A549 treated with CpdA at 1 μM for 4 hours (cell line): Measurements from ENCODE around the gene CNPY1. TPM values are rescaled to one million over a fixed set of nuclear protein-coding genes. Genes with fewer than 3 reads are reported as not detected.

ENCODE experiments used
- total RNA-seq: library from RNA; stranded (reverse); fragments of 200-300 nt; extraction: Qiagen RNA extraction; gene quantifications from 5 replicates; pipeline ENCODE4 v1.2.3, GENCODE V29; 2022; ENCODE audit warnings: low read depth

The CNPY1 gene
- total RNA-seq, result not detected in 5 replicates

DNA sequence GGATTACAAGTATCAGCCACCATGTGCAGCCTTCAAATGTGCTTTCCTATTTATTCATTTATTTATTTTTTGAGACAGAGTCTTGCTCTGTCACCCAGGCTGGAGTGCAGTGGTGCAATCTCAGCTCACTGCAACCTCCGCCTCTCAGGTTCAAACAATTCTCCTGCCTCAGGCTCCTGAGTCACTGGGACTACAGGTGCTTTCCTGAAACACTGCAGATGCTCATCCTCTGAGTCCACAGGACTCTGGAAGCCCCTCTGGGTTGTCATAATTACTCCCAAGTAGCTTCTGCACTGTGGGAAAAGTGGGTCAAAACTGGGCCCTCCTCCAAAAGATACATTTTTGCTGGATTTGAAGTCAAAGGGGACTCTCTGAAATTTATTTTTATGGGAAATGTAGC is at the start of gene CNPY1:
CNPY1 (minus strand) TSS at position 111 of the 400 bp plus-strand sequence. CDS start 630 bp downstream, outside the sequence.

DNA sequence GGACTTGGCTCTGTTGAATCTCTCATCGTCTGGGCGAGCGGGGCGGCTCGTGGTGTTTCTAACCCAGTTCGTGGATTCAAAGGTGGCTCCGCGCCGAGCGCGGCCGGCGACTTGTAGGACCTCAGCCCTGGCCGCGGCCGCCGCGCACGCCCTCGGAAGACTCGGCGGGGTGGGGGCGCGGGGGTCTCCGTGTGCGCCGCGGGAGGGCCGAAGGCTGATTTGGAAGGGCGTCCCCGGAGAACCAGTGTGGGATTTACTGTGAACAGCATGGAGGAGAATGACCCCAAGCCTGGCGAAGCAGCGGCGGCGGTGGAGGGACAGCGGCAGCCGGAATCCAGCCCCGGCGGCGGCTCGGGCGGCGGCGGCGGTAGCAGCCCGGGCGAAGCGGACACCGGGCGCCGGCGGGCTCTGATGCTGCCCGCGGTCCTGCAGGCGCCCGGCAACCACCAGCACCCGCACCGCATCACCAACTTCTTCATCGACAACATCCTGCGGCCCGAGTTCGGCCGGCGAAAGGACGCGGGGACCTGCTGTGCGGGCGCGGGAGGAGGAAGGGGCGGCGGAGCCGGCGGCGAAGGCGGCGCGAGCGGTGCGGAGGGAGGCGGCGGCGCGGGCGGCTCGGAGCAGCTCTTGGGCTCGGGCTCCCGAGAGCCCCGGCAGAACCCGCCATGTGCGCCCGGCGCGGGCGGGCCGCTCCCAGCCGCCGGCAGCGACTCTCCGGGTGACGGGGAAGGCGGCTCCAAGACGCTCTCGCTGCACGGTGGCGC is 88.1 kb downstream of the CNPY1 start, which contains the start of gene EN2:
EN2 (plus strand) TSS at position 19 of the 767 bp plus-strand sequence; CDS start at position 268, 249 bp downstream.

Other genes starting within 250 kb of the CNPY1 start
- gene INSIG1, start 248.7 kb downstream of the CNPY1 start, total RNA-seq, result 19.3 to 24.8 TPM (median 22.1 TPM) in 5 replicates
- 0.54 to 1.1 TPM (median 0.93 TPM) in 5 replicates for gene EN2, start 88.4 kb downstream of the CNPY1 start, total RNA-seq
- gene RBM33, start 98.1 kb upstream of the CNPY1 start, total RNA-seq, result 21.7 to 32.0 TPM (median 26.8 TPM) in 5 replicates